ENCODE data around the gene ITGB2.

ITGB2 gene

GRCh38 chr21:44951186-44951915 lies 30.7 kb upstream of the ITGB2 start:
- H3K14ac ChIP-seq (ENCODE audit: low read length): peak overlapping the region; percentile 38
- H3K18ac ChIP-seq (ENCODE audit: low read length): no peak overlapping the region
- peak overlapping the region; percentile 95 for H3K23ac ChIP-seq (ENCODE audit: low read depth, low read length, poor library complexity)
- no peak overlapping the region for H4K8ac ChIP-seq (ENCODE audit: low read depth, low read length)
- no peak overlapping the region for H2BK5ac ChIP-seq (ENCODE audit: low read length)
- no peaks in the 10 kb centered on the region for H3K27me3 ChIP-seq (ENCODE audit: control insufficient read depth in 3 of 3, insufficient read depth in 3 of 3, low read depth in 1 of 3, low read length in 3 of 3)
- no peak for DNase-seq (ENCODE audit: low spot score)
- H3K4me2 ChIP-seq (ENCODE audit: insufficient read depth, low read length, poor library complexity, severe bottlenecking): no peak overlapping the region
- WGBS, 2 donors (ENCODE audit: extremely low coverage in 2 of 2, insufficient read length in 2 of 2, insufficient replicate concordance in 1 of 2): no CpG with 5 or more reads among the region's 31 CpGs
- no peak overlapping the region for H2AFZ ChIP-seq (ENCODE audit: low read length)
- no peak overlapping the region for H4K91ac ChIP-seq (ENCODE audit: low read depth, low read length, poor library complexity)
- peaks cover 0 to 9% of the 10 kb centered on the region in 2 donors for H3K4me1 ChIP-seq (ENCODE audit: control insufficient read depth in 2 of 2, insufficient read depth in 1 of 2, low read depth in 1 of 2, low read length in 2 of 2)
- H3K9ac ChIP-seq (ENCODE audit: low read depth, low read length, poor library complexity): no peak overlapping the region
- no peak overlapping the region for H2BK120ac ChIP-seq (ENCODE audit: low read depth, low read length)
- H3K27ac ChIP-seq (replicated peaks; ENCODE audit: low read length): no peak overlapping the region
- no peak overlapping the region for H3K4me3 ChIP-seq (ENCODE audit: low read length in 2 of 2)
- H3K36me3 ChIP-seq (replicated peaks in 1 of 2; ENCODE audit: control insufficient read depth in 2 of 2, insufficient read depth in 2 of 2, low read length in 2 of 2): peaks cover 25 to 53% of the 10 kb centered on the region in 2 donors
- no peak overlapping the region for H2AK5ac ChIP-seq (ENCODE audit: low read depth, low read length)
- H2BK15ac ChIP-seq (ENCODE audit: low read length): no peak overlapping the region
- H3K4ac ChIP-seq (ENCODE audit: low read length): no peak overlapping the region
- H3K9me3 ChIP-seq (replicated peaks in 1 of 2; ENCODE audit: control insufficient read depth in 2 of 2, insufficient read depth in 1 of 2, low read depth in 1 of 2, low read length in 2 of 2): no peaks in the 10 kb centered on the region
- peaks cover 31% of the 10 kb centered on the region for H3K79me1 ChIP-seq (ENCODE audit: low read depth, low read length)
- no peak overlapping the region for H2BK12ac ChIP-seq (ENCODE audit: low read length)

GRCh38 chr21:44950351-44950750 lies 29.7 kb upstream of the ITGB2 start:
- H2AK5ac ChIP-seq (ENCODE audit: low read depth, low read length): peak overlapping the region; percentile 32

GRCh38 chr21:44949779-44950198 lies 29.1 kb upstream of the ITGB2 start:
- Histone ChIP-seq H4K8ac (ENCODE audit: low read depth, low read length) (no peak overlapping the region), H3K36me3 (replicated peaks in 1 of 2; ENCODE audit: control insufficient read depth in 2 of 2, insufficient read depth in 2 of 2, low read length in 2 of 2) (peaks cover 29 to 63% of the 10 kb centered on the region in 2 donors), H3K9me3 (replicated peaks in 1 of 2; ENCODE audit: control insufficient read depth in 2 of 2, insufficient read depth in 1 of 2, low read depth in 1 of 2, low read length in 2 of 2) (no peaks in the 10 kb centered on the region), H2AFZ (ENCODE audit: low read length) (no peak overlapping the region), H2BK15ac (ENCODE audit: low read length) (no peak overlapping the region), H3K4me3 (ENCODE audit: low read length in 2 of 2) (no peak overlapping the region), H3K27ac (replicated peaks; ENCODE audit: low read length) (no peak overlapping the region), H3K79me1 (ENCODE audit: low read depth, low read length) (peaks cover 31% of the 10 kb centered on the region), H3K27me3 (ENCODE audit: control insufficient read depth in 3 of 3, insufficient read depth in 3 of 3, low read depth in 1 of 3, low read length in 3 of 3) (no peaks in the 10 kb centered on the region), H3K4me1 (ENCODE audit: control insufficient read depth in 2 of 2, insufficient read depth in 1 of 2, low read depth in 1 of 2, low read length in 2 of 2) (no peaks in the 10 kb centered on the region), H2BK12ac (ENCODE audit: low read length) (no peak overlapping the region), H3K4me2 (ENCODE audit: insufficient read depth, low read length, poor library complexity, severe bottlenecking) (no peak overlapping the region), H3K4ac (ENCODE audit: low read length) (no peak overlapping the region), H3K9ac (ENCODE audit: low read depth, low read length, poor library complexity) (no peak overlapping the region), H3K18ac (ENCODE audit: low read length) (no peak overlapping the region), H4K91ac (ENCODE audit: low read depth, low read length, poor library complexity) (no peak overlapping the region), H3K23ac (ENCODE audit: low read depth, low read length, poor library complexity) (peak overlapping the region; percentile 3), H2AK5ac (ENCODE audit: low read depth, low read length) (no peak overlapping the region), H3K14ac (ENCODE audit: low read length) (no peak overlapping the region), H2BK5ac (ENCODE audit: low read length) (no peak overlapping the region), H2BK120ac (ENCODE audit: low read depth, low read length) (no peak overlapping the region)
- DNase-seq (ENCODE audit: low spot score): peak; percentile 76
- no CpG with 5 or more reads among the region's 10 CpGs for WGBS, 2 donors (ENCODE audit: extremely low coverage in 2 of 2, insufficient read length in 2 of 2, insufficient replicate concordance in 1 of 2)

More at GRCh38 chr21:44950351-44950750, 29.7 kb upstream of the ITGB2 start:
- Histone ChIP-seq H3K36me3 (replicated peaks in 1 of 2; ENCODE audit: control insufficient read depth in 2 of 2, insufficient read depth in 2 of 2, low read length in 2 of 2) (peaks cover 27 to 57% of the 10 kb centered on the region in 2 donors), H2AFZ (ENCODE audit: low read length) (no peak overlapping the region), H3K27me3 (ENCODE audit: control insufficient read depth in 3 of 3, insufficient read depth in 3 of 3, low read depth in 1 of 3, low read length in 3 of 3) (no peaks in the 10 kb centered on the region), H4K91ac (ENCODE audit: low read depth, low read length, poor library complexity) (no peak overlapping the region), H2BK15ac (ENCODE audit: low read length) (no peak overlapping the region), H2BK120ac (ENCODE audit: low read depth, low read length) (no peak overlapping the region), H4K8ac (ENCODE audit: low read depth, low read length) (no peak overlapping the region), H3K9ac (ENCODE audit: low read depth, low read length, poor library complexity) (no peak overlapping the region), H3K18ac (ENCODE audit: low read length) (no peak overlapping the region), H2BK5ac (ENCODE audit: low read length) (no peak overlapping the region), H3K4ac (ENCODE audit: low read length) (no peak overlapping the region), H3K79me1 (ENCODE audit: low read depth, low read length) (peaks cover 32% of the 10 kb centered on the region), H2BK12ac (ENCODE audit: low read length) (peak overlapping the region; percentile 24), H3K4me1 (ENCODE audit: control insufficient read depth in 2 of 2, insufficient read depth in 1 of 2, low read depth in 1 of 2, low read length in 2 of 2) (peaks cover 0 to 3% of the 10 kb centered on the region in 2 donors), H3K9me3 (replicated peaks in 1 of 2; ENCODE audit: control insufficient read depth in 2 of 2, insufficient read depth in 1 of 2, low read depth in 1 of 2, low read length in 2 of 2) (no peaks in the 10 kb centered on the region), H3K4me3 (ENCODE audit: low read length in 2 of 2) (no peak overlapping the region), H3K4me2 (ENCODE audit: insufficient read depth, low read length, poor library complexity, severe bottlenecking) (no peak overlapping the region), H3K14ac (ENCODE audit: low read length) (no peak overlapping the region), H3K27ac (replicated peaks; ENCODE audit: low read length) (no peak overlapping the region), H3K23ac (ENCODE audit: low read depth, low read length, poor library complexity) (no peak overlapping the region)
- DNase-seq (ENCODE audit: low spot score): no peak
- no CpG with 5 or more reads among the region's 18 CpGs for WGBS, 2 donors (ENCODE audit: extremely low coverage in 2 of 2, insufficient read length in 2 of 2, insufficient replicate concordance in 1 of 2)

GRCh38 chr21:44949161-44949778 lies 28.6 kb upstream of the ITGB2 start:
- Histone ChIP-seq H3K9me3 (replicated peaks in 1 of 2; ENCODE audit: control insufficient read depth in 2 of 2, insufficient read depth in 1 of 2, low read depth in 1 of 2, low read length in 2 of 2) (no peaks in the 10 kb centered on the region), H2AK5ac (ENCODE audit: low read depth, low read length) (peak overlapping the region; percentile 47), H3K4me2 (ENCODE audit: insufficient read depth, low read length, poor library complexity, severe bottlenecking) (no peak overlapping the region), H3K18ac (ENCODE audit: low read length) (no peak overlapping the region), H2BK120ac (ENCODE audit: low read depth, low read length) (no peak overlapping the region), H3K36me3 (replicated peaks in 1 of 2; ENCODE audit: control insufficient read depth in 2 of 2, insufficient read depth in 2 of 2, low read length in 2 of 2) (peaks cover 33 to 62% of the 10 kb centered on the region in 2 donors), H2BK15ac (ENCODE audit: low read length) (no peak overlapping the region), H4K8ac (ENCODE audit: low read depth, low read length) (no peak overlapping the region), H2AFZ (ENCODE audit: low read length) (no peak overlapping the region), H2BK5ac (ENCODE audit: low read length) (no peak overlapping the region), H3K27ac (replicated peaks; ENCODE audit: low read length) (no peak overlapping the region), H3K4me3 (ENCODE audit: low read length in 2 of 2) (no peak overlapping the region), H3K23ac (ENCODE audit: low read depth, low read length, poor library complexity) (peak overlapping the region; percentile 3), H3K4me1 (ENCODE audit: control insufficient read depth in 2 of 2, insufficient read depth in 1 of 2, low read depth in 1 of 2, low read length in 2 of 2) (no peaks in the 10 kb centered on the region), H3K79me1 (ENCODE audit: low read depth, low read length) (peaks cover 32% of the 10 kb centered on the region), H3K9ac (ENCODE audit: low read depth, low read length, poor library complexity) (no peak overlapping the region), H2BK12ac (ENCODE audit: low read length) (no peak overlapping the region), H3K14ac (ENCODE audit: low read length) (no peak overlapping the region), H3K27me3 (ENCODE audit: control insufficient read depth in 3 of 3, insufficient read depth in 3 of 3, low read depth in 1 of 3, low read length in 3 of 3) (no peaks in the 10 kb centered on the region), H3K4ac (ENCODE audit: low read length) (no peak overlapping the region), H4K91ac (ENCODE audit: low read depth, low read length, poor library complexity) (no peak overlapping the region)
- DNase-seq (ENCODE audit: low spot score): no peak
- no CpG with 5 or more reads among the region's 30 CpGs for WGBS, 2 donors (ENCODE audit: extremely low coverage in 2 of 2, insufficient read length in 2 of 2, insufficient replicate concordance in 1 of 2)
